ENCODE data around the gene PLXNA2.

Gene PLXNA2

DNA sequence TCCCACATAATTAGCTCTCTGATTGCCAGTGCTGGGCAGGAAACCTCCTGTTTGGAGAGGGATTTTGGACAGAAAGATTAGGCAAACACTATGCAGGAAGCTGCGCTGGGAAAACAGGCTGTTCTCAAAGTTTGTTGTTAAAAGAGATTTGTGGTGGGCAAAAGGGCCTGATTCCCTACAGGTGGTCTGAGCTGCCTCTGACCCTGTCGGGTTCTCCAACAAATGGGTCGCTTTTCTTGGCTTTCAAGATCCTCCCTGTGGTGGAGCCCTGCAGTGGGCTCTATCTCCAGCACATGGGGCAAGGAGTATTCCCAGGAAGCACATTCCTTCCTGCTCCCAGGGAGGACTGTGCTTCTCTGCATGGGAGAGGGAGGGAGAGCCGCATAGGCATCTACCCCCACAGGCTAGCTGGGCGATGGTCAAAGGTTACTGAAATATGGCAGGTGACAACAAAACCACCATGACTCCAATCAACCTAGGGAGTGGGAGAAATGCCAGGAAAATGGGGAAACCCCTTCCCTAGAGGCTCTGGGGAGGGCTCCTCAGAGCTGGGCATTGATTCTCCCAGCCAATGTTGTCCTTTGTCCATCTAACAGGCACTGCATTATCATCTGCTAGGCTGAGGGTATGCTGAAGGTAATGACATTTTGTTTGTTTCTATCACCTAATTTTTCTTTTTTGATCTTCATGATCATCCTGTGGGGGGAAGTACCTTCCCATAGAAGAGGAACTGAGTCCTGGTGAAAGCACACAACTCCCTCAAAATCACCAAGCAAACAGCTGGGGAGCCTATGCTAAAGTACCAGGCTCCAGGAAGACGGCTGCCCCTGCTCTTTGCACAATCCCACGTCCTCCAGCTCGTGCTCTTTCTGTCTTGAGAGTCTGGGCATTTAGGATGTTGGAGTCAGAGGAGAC, 85.3 kb downstream of the PLXNA2 start:
- DNase-seq = no peak

GRCh38 chr1:208157769-208158168, 86.4 kb downstream of the PLXNA2 start:
- DNase-seq = no peak

DNA sequence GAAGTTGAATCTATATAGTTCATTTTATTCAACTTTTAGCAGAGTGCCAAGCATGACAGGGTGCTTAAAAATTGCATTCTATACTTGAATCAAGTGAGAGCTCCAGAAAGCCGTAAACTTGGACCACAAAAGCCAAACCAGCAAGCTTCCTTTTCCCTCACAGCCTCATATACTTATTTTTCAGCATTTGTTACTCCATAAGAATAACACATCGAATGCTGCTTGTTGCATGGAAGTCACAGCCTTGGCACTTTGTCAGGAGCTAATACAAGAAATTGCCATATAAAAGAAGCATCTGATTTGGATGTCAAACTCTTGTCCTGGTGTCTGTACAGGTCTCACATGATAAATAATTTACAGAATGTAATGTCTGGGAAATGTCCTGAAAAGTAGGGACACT, 87.4 kb downstream of the PLXNA2 start:
- DNase-seq = no peak

DNA sequence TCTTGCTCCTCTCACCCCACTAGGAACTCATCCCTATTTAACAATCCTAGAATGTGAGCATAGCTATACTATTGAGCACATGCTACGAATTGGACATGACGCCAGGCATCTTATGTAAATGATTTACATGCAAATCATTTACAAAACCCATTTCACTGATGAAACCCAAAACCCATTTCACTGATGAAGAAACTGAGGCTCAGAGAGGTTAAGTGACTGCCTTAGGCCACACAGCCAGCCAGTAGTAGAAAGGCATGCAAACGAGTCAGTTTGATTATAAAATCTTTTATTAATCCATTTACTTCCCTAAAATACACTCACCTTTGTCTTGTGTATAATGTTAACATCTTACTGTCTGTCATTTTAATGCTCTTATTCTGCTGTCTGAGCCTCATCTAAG, 87.9 kb downstream of the PLXNA2 start:
- no peak for DNase-seq

DNA sequence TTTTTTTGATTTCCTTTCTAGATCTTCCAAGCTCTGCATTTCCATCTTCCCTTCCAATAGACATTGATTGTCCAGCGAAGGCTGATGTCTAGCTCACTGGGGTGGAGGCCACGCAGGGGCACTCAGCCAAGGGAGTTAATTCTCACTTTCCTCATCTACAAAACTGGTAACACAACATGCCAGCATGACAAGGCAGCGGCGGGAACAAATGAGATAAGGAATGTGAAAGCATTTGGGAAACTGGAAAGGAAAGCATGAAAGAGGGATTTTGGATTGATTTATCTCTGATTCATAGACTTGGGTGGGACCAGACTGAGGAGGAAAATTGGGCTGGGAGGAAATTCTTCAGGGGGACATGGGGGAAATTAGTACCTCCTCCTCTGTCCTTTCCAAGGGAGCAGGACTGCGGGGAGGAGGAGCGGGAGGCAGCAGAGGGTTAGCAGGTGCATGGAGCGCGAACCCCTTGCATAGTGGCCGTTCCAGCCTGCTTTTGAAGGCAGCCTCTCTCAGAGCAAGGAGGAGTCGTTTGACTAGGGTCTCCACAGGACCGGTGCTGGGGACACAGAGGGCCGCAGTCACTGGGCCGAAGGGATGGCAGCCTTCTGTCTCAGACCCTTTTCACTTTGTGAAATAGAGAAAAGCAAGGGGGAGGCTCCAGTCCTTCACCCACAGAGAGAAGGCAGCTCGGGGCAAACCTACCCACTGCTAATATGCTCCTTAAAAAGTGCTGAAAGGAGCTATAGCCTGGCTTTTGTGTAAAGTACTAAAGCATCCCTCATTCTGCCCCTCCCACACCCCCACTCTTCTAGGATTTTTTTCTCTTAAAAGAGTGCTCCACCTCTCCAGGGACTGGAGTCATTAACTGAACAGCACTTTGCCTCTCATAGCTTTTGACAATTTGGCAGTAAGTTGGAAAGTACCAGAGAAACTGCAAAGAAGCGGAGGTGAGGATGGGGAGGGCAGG, 89.2 kb downstream of the PLXNA2 start:
- no peak for DNase-seq

DNA sequence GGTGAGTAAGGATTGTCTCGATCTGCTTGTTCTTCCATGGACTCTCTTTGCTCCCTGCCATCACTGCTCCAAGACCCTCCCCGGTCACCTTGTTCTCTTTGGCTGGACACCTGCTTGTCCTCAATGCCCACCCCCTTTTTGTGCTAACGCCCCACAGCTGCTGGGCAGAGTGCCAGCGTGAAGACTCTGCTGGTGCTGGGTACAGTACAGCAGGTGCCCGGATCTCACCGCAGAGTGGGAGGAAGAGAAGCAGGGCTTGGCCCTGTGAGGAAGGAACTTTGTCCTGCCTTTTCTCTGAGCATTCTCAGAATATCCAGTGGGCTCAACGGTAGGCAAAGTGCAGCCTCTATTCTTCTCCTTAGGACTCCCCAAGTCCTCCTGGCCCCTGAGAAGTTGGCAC, 90.1 kb downstream of the PLXNA2 start:
- DNase-seq = no peak

DNA sequence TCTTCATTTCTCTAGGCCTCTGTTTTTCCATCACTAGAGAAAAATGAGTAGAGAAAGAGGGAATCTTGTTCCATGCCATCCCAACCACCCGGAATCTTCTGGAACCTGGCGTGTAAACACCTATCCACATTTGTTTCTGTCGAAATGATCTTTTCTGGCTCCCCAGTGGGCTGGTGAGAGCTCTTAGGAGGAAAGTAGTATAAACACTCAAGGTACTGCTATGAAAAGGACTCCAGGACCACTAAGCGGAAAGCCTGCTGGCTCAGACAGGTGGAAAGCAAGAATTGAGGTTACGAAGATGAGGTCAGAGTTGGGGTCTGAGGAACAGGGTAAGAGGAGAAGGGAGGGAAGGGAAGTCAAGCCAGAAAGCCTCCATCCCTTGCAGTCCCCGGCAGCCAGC, 90.8 kb downstream of the PLXNA2 start:
- DNase-seq = no peak

DNA sequence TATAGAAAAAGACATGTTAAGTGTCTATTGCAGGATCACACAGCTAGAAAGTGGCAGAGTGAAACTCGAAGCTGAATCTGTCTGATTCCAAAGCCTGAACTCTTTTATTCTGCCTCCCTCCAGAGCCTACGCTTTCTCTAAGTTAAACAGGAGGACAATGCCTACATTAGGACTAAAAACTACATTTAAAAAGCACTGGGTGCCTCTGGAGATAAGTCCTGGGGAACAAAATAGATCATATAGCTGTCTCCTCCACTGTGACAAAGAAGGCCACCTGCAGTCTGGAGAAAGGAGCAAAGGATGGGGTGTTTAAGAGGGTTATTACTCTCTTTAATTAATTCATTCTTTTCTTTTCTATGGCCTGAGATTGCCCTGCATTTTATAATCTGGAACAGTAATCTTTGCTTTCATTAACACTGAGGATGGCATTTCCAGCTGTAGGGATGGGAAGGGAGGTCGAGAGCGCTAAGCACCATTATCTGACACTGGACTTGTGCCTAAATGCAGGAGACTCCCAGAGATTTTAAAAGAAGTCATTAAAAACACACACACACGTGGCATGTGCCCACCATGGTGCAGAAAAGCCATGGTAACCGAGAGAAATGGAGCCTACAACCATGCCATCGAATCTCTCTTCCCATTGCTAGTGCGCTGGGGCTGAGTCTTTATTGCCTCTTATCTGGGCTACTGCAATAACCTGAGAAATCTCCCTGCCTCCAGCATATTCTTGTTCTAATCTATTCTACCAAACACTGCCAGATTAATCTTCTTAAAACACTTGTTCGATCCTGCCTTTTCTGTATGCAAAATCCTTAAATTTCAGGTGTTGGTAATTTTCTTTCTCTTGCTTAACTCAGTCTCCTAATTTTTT, 92.2 kb downstream of the PLXNA2 start:
- no peak for DNase-seq

DNA sequence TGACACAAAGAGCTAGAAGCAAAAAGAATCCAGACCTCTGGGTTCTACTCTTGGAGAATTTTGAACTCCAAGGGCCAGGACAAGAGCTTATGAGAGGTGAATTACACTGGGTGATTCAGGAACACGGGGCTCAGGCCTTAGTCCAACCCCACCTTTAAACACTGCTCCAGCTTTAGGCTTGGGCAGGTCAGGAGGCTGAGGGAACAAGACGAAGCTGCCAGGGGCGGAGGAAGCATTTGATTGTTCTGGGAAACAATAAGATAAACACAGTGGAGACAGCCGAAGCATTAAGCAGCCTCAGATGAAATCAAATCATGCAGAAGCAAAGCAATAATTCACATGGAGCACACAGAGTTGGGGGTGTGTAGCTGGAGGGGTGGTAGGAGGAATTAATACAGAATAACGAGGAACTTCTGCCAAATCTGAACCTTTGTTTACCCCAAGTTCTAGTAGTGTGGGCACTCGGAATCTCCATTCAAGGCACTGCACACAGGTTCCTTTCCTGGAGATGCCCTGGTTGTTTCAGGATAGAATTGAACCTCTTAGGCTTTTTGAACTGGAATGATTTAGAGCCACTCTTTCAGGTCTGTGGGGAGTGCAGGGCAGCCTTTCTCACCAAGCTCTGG, 93.2 kb downstream of the PLXNA2 start:
- no peak for DNase-seq

GRCh38 chr1:208149776-208150514, 94.2 kb downstream of the PLXNA2 start:
- no peak for DNase-seq

GRCh38 chr1:208149213-208149612, 95.0 kb downstream of the PLXNA2 start:
- DNase-seq = no peak

GRCh38 chr1:208148380-208148779, 95.8 kb downstream of the PLXNA2 start:
- DNase-seq = no peak

- no peak for DNase-seq
Measured at GRCh38 chr1:208146650-208147049, 97.5 kb downstream of the PLXNA2 start.

GRCh38 chr1:208145167-208145566, 99.0 kb downstream of the PLXNA2 start:
- no peak for DNase-seq

GRCh38 chr1:208142590-208143382, 101.4 kb downstream of the PLXNA2 start:
- DNase-seq = no peak

DNA sequence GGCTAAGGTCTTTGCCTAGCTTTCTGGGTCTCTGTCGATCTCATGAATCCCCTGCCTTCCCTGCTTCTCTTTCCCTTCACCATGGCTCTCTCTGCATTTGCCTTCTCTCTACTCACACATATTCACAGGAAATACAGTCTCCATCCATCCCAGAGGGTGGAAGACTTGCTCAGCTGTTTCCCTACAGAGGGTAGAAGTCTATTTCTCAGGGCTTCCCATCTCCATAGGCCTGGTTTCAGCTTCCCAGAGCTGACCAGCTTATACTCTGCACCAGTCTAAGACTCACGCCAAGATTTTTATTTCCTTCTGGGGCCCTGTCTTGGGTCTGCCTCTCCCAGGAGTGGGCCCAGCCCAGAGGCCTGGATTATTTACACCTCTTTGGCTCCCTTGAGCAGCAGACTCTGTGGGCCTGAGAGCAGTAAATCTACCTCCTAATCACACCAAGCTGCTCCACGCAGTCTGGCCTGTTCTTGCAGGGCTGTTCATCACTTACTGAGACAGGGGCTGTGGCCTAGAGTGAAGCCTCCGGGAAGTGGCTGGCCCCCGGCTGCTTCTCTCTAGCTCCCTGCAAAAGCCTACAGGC, 102.5 kb downstream of the PLXNA2 start:
- no peak for DNase-seq

GRCh38 chr1:208139434-208140045, 104.6 kb downstream of the PLXNA2 start:
- no peak for DNase-seq

DNA sequence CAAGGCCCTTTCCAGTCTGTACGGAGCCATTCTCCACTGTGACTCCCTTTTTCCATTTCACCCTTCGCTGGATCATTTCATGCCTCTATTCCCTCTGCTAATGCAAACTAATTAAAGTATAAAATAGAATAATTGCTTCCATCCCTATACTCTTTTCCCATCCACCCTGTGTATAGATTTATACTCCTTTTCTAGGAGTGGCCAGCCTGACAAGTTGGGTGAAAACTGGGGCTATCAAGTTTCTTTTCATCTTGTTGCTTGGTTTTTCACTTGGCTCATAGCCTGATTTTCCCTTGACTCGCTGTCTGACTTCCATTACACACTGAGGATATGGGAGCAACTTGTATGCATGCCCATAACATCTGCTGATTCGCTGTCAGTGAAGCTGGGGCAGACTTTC, 107.0 kb downstream of the PLXNA2 start:
- DNase-seq = no peak

GRCh38 chr1:208136459-208137182, 107.6 kb downstream of the PLXNA2 start:
- DNase-seq = no peak

Measured in 8988T (cell line).